Coronary artery (tissue), 2 donors: ENCODE data around the gene ZFAND6.

Source experiments
- DNase-seq: peaks from one replicate; pipeline ENCODE4 v3.0.0-alpha.2; 2017; ENCODE audit warnings: low spot score
- H3K27ac ChIP-seq, 2 donors: fragments of 200-600 bp; sonication (generic); one replicate each; pipeline ENCODE4 v1.5.1; 2016 to 2019
- H3K4me3 ChIP-seq: fragments of 200-600 bp; sonication (generic); 2 replicates; pipeline ENCODE4 v1.5.1; 2016; ENCODE audit warnings: mild to moderate bottlenecking, moderate library complexity
- TF ChIP-seq, protein P1 (sequence below): fragments of 200-600 bp; sonication (generic); IDR thresholded peaks from one replicate; pipeline ENCODE4 v1.5.1; 2019; ENCODE audit warnings: antibody characterized with exemption

ZFAND6 gene

DNA sequence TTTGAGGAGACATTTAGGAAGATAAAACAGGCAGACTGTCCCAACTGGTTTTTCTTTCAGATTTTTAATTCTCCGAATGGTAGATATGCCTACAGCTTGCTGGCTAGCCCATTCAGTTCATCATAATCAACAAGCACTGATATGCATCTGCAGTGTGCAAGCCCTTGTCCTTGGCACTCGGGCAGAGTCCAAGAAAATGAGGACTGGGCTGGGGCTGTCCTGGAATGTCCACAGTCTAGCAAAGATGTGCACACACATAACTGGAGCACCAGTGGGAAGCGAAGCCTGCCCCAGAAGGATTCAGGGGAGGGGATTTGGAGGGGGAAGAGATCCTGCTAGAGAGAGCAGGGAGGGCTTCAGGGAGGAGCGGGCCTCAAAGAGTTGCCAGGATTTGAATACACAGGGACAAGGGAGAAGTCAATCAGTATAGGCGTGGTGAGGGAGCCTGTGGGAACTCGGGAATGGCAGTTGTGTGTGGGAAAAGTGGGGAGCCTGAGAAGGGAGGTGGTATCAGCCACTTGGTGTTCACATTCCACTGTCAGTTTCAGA is 102.1 kb downstream of the ZFAND6 start:
- Histone ChIP-seq H3K4me3 (no peak overlapping the region), H3K27ac (no peak overlapping the region)
- TF ChIP-seq, protein P1, sequence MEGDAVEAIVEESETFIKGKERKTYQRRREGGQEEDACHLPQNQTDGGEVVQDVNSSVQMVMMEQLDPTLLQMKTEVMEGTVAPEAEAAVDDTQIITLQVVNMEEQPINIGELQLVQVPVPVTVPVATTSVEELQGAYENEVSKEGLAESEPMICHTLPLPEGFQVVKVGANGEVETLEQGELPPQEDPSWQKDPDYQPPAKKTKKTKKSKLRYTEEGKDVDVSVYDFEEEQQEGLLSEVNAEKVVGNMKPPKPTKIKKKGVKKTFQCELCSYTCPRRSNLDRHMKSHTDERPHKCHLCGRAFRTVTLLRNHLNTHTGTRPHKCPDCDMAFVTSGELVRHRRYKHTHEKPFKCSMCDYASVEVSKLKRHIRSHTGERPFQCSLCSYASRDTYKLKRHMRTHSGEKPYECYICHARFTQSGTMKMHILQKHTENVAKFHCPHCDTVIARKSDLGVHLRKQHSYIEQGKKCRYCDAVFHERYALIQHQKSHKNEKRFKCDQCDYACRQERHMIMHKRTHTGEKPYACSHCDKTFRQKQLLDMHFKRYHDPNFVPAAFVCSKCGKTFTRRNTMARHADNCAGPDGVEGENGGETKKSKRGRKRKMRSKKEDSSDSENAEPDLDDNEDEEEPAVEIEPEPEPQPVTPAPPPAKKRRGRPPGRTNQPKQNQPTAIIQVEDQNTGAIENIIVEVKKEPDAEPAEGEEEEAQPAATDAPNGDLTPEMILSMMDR: no peak
- DNase-seq: peak; percentile 66

DNA sequence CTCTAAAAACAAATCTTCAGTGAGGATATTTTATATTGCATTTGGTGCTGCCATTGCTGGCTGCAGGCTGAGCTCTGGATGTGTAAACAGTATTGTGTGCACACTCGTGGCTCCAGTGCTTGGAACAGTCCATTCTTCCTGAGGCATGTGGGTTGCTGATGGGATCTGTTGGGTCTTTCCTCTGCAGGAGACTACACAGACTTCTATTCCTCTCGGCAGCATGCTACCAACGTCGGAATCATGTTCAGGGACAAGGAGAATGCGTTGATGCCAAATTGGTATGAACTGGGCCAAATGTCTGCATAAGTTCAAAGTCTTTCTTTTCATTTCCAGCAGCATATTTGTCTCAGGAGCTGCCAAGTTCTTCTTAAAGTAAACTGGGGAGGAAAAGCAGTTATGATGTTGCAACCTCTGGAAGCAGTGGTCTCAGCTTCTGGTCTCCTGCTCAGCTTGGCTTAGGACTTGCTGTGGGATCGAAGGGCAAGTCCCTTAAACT is 102.6 kb downstream of the ZFAND6 start:
- H3K27ac ChIP-seq: no peak overlapping the region
- H3K4me3 ChIP-seq: no peak overlapping the region
- TF ChIP-seq, protein P1: no peak
- peak; percentile 28 for DNase-seq

DNA sequence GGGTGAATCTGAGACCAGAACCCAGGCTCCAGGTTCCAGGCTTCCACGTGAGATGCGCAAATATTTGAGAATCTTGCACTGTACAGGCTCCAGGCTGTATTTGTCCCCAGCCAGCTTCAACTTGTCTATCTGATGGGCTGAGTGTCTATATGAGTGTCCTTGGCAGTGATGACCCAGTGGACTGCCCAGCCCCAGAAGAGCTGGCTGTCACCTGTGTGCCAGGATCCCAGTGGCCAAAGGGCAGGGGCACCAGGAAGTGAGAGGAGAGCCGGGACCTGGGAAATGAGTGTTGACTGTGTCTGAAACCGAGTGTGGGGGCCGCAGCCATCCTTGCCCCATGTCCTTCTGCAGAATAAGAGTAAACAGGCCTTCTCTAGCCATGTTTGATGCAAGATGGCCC is 103.7 kb downstream of the ZFAND6 start:
- TF ChIP-seq, protein P1: no peak
- Histone ChIP-seq H3K4me3 (no peak overlapping the region), H3K27ac (no peak overlapping the region)
- peak; percentile 38 for DNase-seq

DNA sequence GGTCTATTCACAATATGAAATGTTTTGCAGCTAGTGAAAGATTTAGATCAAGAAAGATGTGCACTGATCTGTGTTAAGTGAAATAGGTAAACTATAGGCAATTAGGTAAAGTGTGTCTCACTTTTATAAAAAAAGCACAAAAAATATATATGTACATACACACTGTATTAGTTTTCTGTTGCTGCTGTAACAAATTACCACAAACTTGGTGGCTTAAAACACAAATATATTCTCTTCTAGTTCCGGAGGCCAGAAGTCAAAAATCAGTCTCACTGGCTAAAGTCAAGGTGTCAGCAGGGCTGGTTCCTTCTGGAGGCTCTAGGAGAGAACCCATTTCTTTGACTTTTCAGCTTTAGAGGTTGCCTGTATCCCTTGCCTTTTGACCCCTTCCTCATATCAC is 104.4 kb downstream of the ZFAND6 start:
- Histone ChIP-seq H3K4me3 (no peak overlapping the region), H3K27ac (no peak overlapping the region)
- no peak for DNase-seq
- TF ChIP-seq, protein P1: no peak

DNA sequence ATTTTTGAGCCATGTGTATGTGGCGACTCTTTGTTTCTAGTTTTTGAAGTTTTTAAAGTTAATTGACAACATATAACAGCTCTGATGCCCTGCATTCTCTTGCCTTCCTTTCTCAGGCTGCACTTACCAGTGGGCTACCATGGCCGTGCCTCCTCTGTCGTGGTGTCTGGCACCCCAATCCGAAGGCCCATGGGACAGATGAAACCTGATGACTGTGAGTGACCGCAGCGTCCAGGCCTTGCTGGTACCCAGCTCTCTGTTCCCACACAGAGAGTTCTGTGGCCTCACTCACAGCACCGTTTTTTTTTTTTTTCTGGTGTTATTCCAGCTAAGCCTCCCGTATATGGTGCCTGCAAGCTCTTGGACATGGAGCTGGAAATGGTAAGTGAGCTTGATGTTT is 108.5 kb downstream of the ZFAND6 start:
- Histone ChIP-seq H3K27ac (no peak overlapping the region), H3K4me3 (no peak overlapping the region)
- no peak for DNase-seq
- TF ChIP-seq, protein P1: no peak

DNA sequence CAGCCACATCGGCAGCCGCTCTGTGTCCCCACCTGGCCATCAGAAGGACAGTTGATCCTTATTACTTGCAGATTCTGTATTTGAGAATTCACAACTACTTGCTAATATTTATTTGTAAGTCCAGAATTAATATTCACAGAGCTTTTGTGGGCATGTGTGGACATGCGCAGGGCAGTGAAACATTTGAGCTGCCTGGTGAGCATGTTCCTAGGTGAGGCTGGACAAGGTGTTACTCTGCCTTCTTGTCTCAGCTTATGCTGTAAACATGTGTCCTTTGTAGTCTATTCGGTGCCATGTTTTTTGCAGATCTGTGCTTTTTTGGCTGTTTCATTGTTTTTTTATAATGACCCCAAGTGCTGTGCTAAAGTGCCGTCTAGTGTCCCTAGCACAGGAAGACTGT is 108.9 kb downstream of the ZFAND6 start:
- no peak overlapping the region for H3K4me3 ChIP-seq
- no peak for DNase-seq
- TF ChIP-seq, protein P1: no peak
- H3K27ac ChIP-seq: no peak overlapping the region

DNA sequence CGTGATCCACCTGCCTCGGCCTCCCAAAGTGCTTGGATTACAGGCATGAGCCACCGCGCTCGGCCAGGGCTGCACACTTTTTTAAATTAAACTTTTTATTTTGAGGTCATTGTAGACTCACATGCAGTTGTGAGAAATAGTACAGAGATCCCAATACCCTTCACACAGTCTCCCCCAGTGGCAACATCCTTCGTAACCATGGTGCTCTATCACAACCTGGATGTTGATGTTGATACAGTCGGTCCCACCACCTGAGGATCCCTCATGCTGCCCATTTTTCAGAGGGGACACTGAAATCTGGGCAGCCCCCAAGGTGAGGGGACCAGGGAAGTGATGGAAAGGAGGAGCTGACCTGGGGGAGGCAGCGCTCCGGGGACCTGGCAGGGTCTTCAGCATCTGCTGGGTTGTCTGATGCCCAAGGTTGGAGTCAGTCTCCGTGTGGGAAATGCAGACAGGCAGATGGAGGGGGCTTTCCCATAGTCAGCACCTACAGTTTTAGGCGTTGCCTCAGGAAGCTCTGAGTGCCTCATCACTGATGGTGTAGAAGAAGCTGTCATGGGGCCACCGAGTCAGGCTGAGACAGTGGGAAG is 110.4 kb downstream of the ZFAND6 start:
- Histone ChIP-seq H3K27ac (no peak overlapping the region), H3K4me3 (no peak overlapping the region)
- DNase-seq: no peak
- TF ChIP-seq, protein P1: no peak
